ENCODE results near the gene KIRREL2. TPM values are rescaled to one million over a fixed set of nuclear protein-coding genes. Genes with fewer than 3 reads are reported as not detected.
A peak's percentile ranks its signal among the peaks of the same experiment; 100 is the strongest.

Gene KIRREL2
- total RNA-seq, 1 donor from 2014 or later = 100.0 TPM

DNA sequence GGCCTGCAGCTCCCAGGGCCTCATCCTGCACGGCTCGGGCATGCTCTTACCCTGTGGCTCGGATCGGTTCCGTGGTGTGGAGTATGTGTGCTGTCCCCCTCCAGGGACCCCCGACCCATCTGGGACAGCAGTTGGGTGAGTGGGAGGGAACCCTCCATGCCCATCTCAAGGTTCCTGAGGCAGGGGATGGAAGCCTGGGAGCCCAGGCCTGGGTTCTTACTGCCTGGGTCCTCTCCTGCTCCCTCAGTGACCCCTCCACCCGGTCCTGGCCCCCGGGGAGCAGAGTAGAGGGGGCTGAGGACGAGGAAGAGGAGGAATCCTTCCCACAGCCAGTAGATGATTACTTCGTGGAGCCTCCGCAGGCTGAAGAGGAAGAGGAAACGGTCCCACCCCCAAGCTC is 14.9 kb downstream of the KIRREL2 start:
- H3K9me3 Mint-ChIP-seq (ENCODE audit: low read depth) = no peaks in the 10 kb centered on the region
- no peaks in the 10 kb centered on the region for H3K27me3 Mint-ChIP-seq
- TF ChIP-seq, protein P1, sequence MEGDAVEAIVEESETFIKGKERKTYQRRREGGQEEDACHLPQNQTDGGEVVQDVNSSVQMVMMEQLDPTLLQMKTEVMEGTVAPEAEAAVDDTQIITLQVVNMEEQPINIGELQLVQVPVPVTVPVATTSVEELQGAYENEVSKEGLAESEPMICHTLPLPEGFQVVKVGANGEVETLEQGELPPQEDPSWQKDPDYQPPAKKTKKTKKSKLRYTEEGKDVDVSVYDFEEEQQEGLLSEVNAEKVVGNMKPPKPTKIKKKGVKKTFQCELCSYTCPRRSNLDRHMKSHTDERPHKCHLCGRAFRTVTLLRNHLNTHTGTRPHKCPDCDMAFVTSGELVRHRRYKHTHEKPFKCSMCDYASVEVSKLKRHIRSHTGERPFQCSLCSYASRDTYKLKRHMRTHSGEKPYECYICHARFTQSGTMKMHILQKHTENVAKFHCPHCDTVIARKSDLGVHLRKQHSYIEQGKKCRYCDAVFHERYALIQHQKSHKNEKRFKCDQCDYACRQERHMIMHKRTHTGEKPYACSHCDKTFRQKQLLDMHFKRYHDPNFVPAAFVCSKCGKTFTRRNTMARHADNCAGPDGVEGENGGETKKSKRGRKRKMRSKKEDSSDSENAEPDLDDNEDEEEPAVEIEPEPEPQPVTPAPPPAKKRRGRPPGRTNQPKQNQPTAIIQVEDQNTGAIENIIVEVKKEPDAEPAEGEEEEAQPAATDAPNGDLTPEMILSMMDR (IDR thresholded peaks at IDR 0.05; ENCODE audit: unreplicated experiment) = no peak
- H3K4me1 Mint-ChIP-seq (ENCODE audit: low read depth) = peaks cover 9% of the 10 kb centered on the region
- H3K36me3 Mint-ChIP-seq (ENCODE audit: insufficient read depth) = peaks cover 15% of the 10 kb centered on the region
- H3K4me3 Mint-ChIP-seq (ENCODE audit: low read depth) = no peak overlapping the region
- no peak for DNase-seq (ENCODE audit: low spot score, unreplicated experiment)
- no peak overlapping the region for H3K27ac Mint-ChIP-seq

DNA sequence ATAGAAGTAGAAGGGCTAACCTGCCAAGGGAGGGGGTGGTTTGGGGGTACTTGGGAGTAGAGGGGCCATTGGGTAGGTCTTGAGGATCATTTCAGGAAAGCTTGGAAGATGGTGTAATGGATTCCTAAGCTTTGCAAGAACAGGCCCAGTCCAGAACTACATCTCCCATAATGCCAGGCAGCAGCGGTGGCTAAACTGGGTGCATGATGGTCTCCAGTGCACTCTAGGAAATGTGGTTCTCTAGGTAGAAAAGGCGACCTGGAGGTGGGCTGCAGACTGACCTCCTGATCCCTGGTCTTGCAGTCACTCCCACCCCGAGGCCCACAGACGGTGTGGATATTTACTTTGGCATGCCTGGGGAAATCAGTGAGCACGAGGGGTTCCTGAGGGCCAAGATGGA is 15.5 kb downstream of the KIRREL2 start:
- Mint-ChIP-seq H3K27me3 (no peaks in the 10 kb centered on the region), H3K4me1 (ENCODE audit: low read depth) (peaks cover 9% of the 10 kb centered on the region), H3K4me3 (ENCODE audit: low read depth) (no peak overlapping the region), H3K36me3 (ENCODE audit: insufficient read depth) (peaks cover 15% of the 10 kb centered on the region), H3K27ac (no peak overlapping the region), H3K9me3 (ENCODE audit: low read depth) (no peaks in the 10 kb centered on the region)
- TF ChIP-seq, protein P1 (IDR thresholded peaks at IDR 0.05; ENCODE audit: unreplicated experiment) = no peak
- no peak for DNase-seq (ENCODE audit: low spot score, unreplicated experiment)

DNA sequence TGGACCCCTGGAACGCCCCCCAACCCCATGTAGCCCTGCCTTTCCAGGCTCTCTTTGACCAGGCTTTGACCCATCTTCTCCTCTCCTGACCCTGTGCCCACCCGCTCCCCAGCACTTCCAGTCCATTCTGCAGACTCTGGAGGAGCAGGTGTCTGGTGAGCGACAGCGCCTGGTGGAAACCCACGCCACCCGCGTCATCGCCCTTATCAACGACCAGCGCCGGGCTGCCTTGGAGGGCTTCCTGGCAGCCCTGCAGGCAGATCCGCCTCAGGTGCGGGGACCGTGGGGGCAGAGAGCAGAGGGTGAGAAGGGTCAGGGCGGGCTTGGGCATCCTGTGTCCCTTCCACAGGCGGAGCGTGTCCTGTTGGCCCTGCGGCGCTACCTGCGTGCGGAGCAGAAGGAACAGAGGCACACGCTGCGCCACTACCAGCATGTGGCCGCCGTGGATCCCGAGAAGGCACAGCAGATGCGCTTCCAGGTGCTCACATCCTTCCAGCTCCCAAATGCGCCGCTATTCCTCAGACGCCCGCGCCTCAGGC is 17.8 kb downstream of the KIRREL2 start:
- no peaks in the 10 kb centered on the region for H3K9me3 Mint-ChIP-seq (ENCODE audit: low read depth)
- H3K36me3 Mint-ChIP-seq (ENCODE audit: insufficient read depth) = peaks cover 17% of the 10 kb centered on the region
- H3K27ac Mint-ChIP-seq = no peak overlapping the region

DNA sequence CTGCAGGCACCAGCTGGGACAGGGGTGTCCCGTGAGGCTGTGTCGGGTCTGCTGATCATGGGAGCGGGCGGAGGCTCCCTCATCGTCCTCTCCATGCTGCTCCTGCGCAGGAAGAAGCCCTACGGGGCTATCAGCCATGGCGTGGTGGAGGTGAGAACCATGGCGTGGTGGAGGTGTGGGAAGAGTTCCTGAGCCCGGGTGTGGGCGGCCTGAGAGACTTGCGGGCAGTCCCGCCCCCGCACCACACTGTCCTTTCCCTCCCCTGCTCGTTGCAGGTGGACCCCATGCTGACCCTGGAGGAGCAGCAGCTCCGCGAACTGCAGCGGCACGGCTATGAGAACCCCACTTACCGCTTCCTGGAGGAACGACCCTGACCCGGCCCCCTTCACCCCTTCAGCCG is 22.4 kb downstream of the KIRREL2 start:
- no peak for DNase-seq (ENCODE audit: low spot score, unreplicated experiment)
- TF ChIP-seq, protein P1 (IDR thresholded peaks at IDR 0.05; ENCODE audit: unreplicated experiment) = no peak
- H3K4me3 Mint-ChIP-seq (ENCODE audit: low read depth) = no peak overlapping the region
- peaks cover 2% of the 10 kb centered on the region for H3K4me1 Mint-ChIP-seq (ENCODE audit: low read depth)
- peaks cover 6% of the 10 kb centered on the region for H3K27me3 Mint-ChIP-seq
- H3K27ac Mint-ChIP-seq = no peak overlapping the region
- H3K9me3 Mint-ChIP-seq (ENCODE audit: low read depth) = no peaks in the 10 kb centered on the region
- H3K36me3 Mint-ChIP-seq (ENCODE audit: insufficient read depth) = peaks cover 15% of the 10 kb centered on the region

More for the DNA sequence above, 17.8 kb downstream of the KIRREL2 start:
- TF ChIP-seq, protein P1 (IDR thresholded peaks at IDR 0.05; ENCODE audit: unreplicated experiment) = no peak
- Mint-ChIP-seq H3K27me3 (peaks cover under 1% of the 10 kb centered on the region), H3K4me3 (ENCODE audit: low read depth) (no peak overlapping the region), H3K4me1 (ENCODE audit: low read depth) (peaks cover 6% of the 10 kb centered on the region)
- no peak for DNase-seq (ENCODE audit: low spot score, unreplicated experiment)

DNA sequence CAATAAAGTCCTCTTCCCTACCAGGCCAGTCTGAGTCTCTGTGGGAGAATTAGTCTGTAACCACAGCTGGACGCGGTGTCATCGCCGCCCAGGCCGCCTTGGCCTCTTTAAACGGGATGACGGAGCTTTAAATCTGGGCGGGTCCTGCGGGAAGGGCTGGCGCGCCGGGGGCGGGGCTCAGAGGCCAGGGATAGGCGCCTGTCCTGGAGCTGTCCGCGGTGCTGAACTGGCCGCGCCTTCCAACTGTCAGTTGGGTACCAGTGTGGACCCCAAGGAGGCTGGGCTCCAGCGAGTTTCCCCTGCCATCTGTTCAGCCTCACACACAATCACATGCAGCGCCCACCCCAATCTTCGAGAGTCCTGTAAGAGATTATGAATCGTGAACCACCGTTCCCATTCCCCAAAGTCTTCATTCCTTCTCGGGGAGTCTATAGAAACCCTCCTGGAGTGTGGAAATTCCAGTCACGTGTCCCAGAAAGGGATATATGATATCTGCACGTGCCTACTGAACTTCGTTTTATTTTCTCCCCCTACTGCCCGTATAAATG is 23.1 kb downstream of the KIRREL2 start:
- Mint-ChIP-seq H3K27me3 (peaks cover 6% of the 10 kb centered on the region), H3K4me3 (ENCODE audit: low read depth) (no peak overlapping the region), H3K9me3 (ENCODE audit: low read depth) (no peaks in the 10 kb centered on the region), H3K36me3 (ENCODE audit: insufficient read depth) (peaks cover 14% of the 10 kb centered on the region), H3K4me1 (ENCODE audit: low read depth) (peaks cover 2% of the 10 kb centered on the region), H3K27ac (peak overlapping the region; percentile 54)
- DNase-seq (ENCODE audit: low spot score, unreplicated experiment) = peak; percentile 84
- TF ChIP-seq, protein P1 (IDR thresholded peaks at IDR 0.05; ENCODE audit: unreplicated experiment) = no peak
